Upper lobe of left lung (tissue), 4 donors: ENCODE results near the gene DRAXIN.

ENCODE experiments used
- CTCF ChIP-seq, 6 experiments: fragments of 450-650 bp in 4 of 6; fragments of 200-600 bp in 2 of 6; sonication (generic) in 2 of 6; IDR thresholded peaks; one replicate each; pipeline ENCODE4 v1.5.1; 2016 to 2019; ENCODE audit warnings: antibody characterized with exemption in 6 of 6
- EP300 ChIP-seq, 4 donors: sonication (generic); formaldehyde crosslinking; IDR thresholded peaks; one replicate each; pipeline ENCODE4 v1.5.1; 2017; ENCODE audit warnings: antibody characterized with exemption in 4 of 4, control low read depth in 2 of 4
- POLR2A ChIP-seq, 4 donors: fragments of 450-650 bp; IDR thresholded peaks; one replicate each; pipeline ENCODE4 v1.5.1; 2016 to 2017; ENCODE audit warnings: antibody characterized with exemption in 4 of 4, mild to moderate bottlenecking in 2 of 4
- POLR2AphosphoS5 ChIP-seq, 2 donors: sonication (generic); formaldehyde crosslinking; IDR thresholded peaks; one replicate each; pipeline ENCODE4 v1.5.1; 2017; ENCODE audit warnings: antibody characterized with exemption in 2 of 2

GRCh38 chr1:11676386-11677103 is 15.0 kb upstream of the DRAXIN start:
- TF ChIP-seq CTCF (IDR thresholded peaks at IDR 0.05) (no peak), POLR2AphosphoS5 (IDR thresholded peaks at IDR 0.05) (no peak), POLR2A (IDR thresholded peaks at IDR 0.05) (no peak), EP300 (IDR thresholded peaks at IDR 0.05) (no peak)
